ENCODE results near the gene ING3.

DNA sequence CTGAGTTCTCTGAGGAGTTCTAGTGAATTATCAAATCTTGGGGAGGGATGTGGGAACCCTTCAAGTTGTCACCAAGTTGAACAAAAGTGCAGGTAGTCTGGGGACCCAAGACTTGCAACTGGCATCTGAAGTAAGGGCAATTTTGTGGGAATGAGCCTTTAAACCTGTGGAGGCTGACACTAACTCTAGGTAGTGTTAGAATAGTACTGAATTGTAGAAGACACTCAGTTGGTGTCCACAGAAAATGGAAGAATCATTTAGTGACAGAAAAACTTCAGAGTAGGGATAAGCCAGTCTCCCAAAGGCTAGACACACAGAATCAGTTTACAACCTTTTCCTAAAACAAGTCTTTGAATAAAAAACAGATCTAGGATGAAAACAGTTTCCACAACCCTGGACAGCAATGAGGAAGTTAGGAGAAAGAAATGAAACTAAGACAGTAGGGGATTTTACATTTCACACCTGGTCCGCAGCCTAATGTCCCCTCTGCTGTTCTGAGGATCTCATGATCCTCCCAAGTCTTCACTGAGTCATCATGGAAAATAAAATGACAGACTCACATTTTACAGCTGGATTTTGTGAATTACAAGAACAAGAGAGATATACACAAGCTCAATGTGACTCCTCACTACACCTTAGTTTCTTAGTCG is 23.0 kb upstream of the ING3 start:
- TF ChIP-seq, protein P1, sequence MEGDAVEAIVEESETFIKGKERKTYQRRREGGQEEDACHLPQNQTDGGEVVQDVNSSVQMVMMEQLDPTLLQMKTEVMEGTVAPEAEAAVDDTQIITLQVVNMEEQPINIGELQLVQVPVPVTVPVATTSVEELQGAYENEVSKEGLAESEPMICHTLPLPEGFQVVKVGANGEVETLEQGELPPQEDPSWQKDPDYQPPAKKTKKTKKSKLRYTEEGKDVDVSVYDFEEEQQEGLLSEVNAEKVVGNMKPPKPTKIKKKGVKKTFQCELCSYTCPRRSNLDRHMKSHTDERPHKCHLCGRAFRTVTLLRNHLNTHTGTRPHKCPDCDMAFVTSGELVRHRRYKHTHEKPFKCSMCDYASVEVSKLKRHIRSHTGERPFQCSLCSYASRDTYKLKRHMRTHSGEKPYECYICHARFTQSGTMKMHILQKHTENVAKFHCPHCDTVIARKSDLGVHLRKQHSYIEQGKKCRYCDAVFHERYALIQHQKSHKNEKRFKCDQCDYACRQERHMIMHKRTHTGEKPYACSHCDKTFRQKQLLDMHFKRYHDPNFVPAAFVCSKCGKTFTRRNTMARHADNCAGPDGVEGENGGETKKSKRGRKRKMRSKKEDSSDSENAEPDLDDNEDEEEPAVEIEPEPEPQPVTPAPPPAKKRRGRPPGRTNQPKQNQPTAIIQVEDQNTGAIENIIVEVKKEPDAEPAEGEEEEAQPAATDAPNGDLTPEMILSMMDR (conservative IDR thresholded peaks at IDR 0.05; ENCODE audit: low read length) = no peak
- TF ChIP-seq EZH2phosphoT487 (IDR thresholded peaks at IDR 0.05; ENCODE audit: borderline replicate concordance) = no peak

Data from Loucy (cell line).